Neural progenitor cell (in vitro differentiated cells): ENCODE data around the gene NFIA.

ENCODE experiments used
- CTCF ChIP-seq: fragments of 200-600 bp; sonication (generic); IDR thresholded peaks from 2 replicates; pipeline ENCODE4 v1.5.1; 2017; ENCODE audit warnings: antibody characterized with exemption, mild to moderate bottlenecking
- EZH2 ChIP-seq: fragments of 200-600 bp; sonication (generic); IDR thresholded peaks from 2 replicates; pipeline ENCODE4 v1.6.1; 2017; ENCODE audit warnings: antibody characterized with exemption, mild to moderate bottlenecking, moderate library complexity
- EZH2phosphoT487 ChIP-seq: fragments of 200-600 bp; sonication (generic); IDR thresholded peaks from 2 replicates; pipeline ENCODE4 v1.6.1; 2017; ENCODE audit warnings: antibody characterized with exemption

GRCh38 chr1:61420909-61421835 lies 338.8 kb downstream of the NFIA start:
- TF ChIP-seq CTCF (no peak), EZH2phosphoT487 (no peak), EZH2 (no peak)
